GM21737 (cell line): ENCODE measurements around the gene HECTD1.
"Not testable (repeated sequence)": the region's sequence is repeated elsewhere in the genome, so short reads cannot be mapped to it uniquely, and the experiment has no call there.

ENCODE experiments used
- ATAC-seq: cut with Tn5 transposase; IDR thresholded peaks from one replicate; pipeline ENCODE4 v1.9.1; 2021; ENCODE audit warnings: mild to moderate bottlenecking, moderate library complexity; ENCODE audit not compliant: unreplicated experiment

The HECTD1 gene

DNA sequence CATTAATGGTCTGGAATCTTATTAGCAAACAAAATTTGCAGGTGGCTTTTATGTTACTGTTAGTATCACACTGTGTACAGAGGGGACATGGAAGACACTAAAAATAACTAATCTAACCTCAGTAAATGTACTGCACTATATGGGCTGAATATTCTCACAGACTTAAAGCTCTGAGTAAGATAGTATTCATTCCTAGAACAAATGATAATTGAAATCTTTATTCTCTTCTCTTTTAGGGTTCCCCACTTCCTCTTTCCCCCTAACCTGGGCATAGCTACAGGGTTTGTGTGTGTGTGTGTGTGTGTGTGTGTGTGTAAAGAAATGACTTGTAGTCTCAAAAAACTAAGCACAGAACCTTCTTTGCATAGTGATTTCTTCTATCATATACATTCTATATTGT lies 21.4 kb upstream of the HECTD1 start:
- no peak for ATAC-seq

DNA sequence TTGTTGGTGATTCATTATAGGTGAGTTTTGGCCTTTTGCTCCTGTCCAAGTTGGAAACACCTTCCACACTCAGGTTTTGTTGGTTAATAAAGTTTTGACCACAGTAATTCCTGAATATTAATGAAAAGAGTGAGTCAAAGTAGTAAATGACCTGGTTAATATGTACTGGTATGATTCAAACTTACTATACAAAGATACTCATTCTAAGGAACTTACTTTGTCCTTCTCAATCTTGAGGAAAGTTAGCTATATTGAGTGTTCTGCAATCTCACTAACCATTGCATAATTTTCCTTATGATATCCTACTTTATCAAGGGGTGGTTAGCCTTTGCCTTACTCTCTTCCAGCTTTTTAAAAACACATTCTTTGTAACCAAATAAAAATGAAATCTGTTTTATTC lies 20.9 kb upstream of the HECTD1 start:
- ATAC-seq: no peak

DNA sequence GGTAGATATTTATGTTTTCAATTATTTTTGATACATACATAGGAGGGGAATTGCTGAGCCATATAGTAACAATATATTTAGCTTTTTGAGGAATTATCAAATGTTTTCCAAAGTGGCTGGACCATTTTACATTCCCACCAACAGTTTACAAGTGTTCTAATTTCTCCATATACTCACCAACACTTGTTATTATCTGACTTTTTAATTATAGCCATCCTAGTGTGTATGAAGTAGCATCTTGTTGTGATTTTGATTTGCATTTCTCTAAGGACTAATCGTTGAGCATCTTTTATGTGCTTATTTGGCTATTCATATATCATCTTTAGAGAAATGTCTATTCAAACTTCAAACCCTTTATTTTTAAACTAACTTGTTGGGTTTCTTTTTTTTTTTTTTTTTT lies 17.2 kb upstream of the HECTD1 start:
- no peak for ATAC-seq

DNA sequence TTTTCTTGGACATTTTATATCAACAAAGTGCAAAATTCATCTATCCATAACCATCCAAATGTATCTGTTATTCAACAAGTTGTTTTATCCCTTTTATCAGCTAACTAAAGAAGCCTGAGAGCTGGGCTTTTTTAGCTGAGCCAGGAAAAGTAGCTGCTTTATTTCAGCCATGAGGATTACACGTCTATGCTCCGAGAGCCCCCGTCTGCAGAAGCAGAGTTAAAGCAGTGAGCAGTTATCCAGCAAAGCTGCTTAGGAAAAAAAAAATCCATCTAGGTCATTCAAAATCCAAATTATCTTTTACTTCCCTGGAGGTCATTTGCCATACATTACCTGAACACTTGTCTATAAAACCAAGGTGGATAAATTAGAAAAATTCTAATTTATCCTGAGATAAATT lies 15.7 kb upstream of the HECTD1 start:
- ATAC-seq: no peak

DNA sequence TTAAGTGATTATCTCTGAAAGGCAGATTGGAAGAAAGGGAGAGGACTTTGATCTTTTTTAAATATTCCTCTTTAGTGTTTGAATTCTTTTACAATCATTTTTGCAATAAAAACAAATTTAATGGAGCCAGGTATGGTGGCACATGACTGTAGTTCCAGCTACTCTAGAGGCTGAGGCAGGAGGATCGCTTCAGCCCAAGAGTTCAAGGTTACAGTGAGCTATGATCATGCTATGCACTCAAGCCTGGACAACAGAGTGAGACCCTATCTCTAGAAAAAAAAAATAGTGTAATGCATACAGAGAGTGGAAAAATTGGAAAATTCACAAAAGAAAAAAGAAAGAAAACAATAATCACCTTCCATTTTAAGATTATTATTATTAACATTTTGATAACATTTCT lies 15.2 kb upstream of the HECTD1 start:
- ATAC-seq: no peak

DNA sequence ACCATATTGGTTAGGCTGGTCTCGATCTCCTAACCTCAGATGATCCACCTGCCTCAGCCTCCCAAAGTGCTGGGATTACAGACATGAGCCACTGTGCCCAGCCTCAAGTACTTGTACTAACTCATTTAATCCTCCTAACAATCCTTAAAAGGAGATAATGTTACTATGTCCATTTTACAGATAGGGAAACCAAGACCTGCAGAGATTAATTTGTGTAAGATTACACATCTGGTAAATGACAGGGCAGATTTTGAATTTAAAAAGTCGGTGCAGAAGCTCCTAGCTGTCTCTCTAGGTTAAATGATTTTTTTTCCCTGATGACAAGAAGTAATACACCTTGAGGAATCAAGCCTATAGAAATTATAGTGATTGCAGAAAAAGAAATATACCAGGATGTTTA lies 13.7 kb upstream of the HECTD1 start:
- ATAC-seq: no peak

DNA sequence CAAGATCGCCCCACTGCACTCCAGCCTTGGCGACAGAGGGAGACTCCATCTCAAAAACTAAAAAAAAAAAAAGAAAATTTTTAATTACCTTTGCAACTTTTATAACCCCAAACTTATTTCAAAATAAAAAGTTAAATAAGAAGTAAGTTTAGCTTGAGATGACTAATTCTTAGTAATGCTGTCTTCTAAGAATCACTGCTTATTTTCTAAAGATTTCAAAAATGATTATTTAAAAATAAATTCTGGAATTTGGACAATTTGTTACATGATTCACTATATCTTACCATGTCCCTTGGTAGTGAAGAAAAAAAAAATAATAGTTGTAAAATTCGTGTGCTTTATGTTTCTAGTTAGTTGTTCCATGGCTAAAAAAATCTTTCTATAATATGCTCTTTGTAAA lies 11.6 kb upstream of the HECTD1 start:
- no peak for ATAC-seq

DNA sequence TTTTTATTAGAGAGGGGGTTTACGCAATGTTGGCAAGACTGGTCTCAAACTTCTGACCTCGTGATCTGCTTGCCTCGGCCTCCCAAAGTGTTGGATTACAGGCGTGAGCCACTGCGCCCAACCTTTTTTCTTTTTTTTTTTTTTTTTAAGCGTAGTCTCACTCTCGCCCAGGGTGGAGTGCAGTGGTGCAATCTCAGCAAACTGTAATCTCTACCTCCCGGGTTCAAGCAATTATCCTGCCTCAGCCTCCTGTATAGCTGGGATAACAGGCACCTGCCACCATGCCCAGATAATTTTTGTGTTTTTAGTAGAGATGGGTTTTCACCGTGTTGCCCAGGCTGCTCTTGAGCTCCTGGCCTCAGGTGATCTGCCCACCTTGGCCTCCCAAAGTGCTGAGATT lies 8.8 kb upstream of the HECTD1 start:
- ATAC-seq: no peak

DNA sequence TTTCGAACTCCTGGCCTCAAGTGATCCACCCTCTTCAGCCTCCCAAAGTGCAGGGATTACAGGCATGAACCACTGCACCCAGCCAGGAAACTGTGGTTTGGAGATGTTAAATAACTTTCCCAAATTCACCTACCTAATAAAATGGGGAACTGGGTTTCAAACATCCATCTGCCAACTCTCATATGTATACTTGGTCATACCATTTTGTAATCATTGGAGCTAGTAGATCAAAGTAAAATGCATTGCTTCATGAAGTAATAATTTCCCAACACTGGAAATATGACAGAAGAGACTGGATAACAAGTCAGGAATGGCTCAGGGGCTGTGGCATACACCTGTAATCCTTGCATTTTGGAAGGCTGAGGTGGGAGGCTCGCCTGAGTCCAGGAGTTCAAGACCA lies 5.3 kb upstream of the HECTD1 start:
- no peak for ATAC-seq

DNA sequence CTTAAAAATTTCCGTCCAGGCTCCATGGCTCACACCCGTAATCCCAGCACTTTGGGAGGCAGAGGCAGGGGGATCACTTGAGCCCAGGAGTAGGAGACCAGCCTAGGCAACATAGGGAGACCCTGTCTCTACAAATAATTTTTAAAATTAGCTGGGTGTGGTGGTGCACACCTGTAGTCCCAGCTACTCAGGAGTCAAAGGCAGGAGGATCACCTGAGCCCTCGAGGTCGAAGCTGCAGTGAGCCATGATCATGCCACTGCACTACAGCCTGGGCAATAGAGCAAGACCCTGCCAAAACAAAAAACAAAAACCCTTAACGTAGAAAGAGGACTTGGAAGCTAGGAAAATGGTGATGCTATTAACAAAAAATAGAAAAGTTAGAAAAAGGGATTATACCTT lies 2.0 kb upstream of the HECTD1 start:
- ATAC-seq: no peak

DNA sequence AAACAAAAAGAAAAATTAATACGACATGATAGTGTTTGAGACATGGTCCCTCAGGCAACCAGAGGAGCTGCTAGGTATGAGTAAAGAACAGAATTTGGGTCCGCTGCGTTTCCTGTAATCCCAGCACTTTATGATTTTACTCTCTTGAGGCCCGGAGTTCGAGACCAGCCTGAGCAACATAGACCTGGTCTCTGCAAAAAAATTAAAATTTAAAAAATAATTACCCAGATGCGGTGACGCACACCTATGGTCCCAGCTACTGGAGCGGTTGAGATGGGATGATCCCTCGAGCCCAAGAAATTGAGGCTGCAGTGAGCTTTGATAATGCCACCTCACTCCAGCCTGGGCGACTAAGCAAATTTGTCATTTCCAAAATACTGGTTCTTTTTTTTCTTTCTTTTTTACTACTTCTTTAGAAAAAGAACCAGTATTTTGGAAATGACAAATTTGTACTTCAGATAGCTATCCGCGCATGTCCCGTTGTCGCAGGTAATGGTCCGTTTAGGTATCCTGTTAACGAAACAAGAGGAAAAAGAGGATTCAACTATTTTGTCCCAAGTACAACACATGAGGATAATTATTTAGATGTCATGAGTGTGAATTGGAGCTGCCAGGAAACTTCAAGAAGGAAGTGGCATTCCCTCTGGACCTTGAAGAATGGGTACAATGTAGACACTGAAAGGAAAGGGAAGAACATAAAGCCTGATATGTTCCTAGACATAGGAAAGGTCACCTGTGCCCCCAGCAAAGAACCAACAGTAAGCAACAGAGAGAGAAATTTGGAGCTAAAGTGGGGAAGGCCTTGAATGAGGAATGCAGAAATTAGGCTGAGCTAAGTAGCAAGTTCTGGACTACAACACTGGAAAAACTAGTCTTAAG lies 1.2 kb upstream of the HECTD1 start:
- no peak for ATAC-seq

DNA sequence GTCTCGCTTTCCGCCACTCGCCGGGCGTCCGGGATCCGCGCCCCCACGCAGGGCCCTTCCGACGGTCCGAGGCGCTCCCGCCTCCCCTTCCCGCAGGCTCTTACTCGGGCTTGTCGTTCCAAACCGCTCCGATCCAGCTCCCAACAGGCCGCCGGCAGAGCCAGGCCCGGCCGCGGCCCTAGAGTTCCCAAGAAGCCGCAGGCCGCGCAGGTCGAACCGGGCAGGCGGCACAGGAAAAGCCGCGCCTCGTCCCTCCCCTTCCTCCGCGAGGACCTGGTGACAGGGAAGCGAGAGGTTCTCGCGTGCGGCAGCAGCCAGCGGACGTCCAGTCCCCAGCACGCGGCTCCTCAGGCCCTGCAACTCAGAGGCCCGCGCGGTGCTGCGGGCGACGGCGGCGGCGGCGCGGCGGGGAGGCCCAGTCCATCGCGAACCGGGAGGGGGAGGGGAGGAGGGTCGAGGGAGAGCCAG lies 272 bp downstream of the HECTD1 start:
- peak; percentile 15 for ATAC-seq

DNA sequence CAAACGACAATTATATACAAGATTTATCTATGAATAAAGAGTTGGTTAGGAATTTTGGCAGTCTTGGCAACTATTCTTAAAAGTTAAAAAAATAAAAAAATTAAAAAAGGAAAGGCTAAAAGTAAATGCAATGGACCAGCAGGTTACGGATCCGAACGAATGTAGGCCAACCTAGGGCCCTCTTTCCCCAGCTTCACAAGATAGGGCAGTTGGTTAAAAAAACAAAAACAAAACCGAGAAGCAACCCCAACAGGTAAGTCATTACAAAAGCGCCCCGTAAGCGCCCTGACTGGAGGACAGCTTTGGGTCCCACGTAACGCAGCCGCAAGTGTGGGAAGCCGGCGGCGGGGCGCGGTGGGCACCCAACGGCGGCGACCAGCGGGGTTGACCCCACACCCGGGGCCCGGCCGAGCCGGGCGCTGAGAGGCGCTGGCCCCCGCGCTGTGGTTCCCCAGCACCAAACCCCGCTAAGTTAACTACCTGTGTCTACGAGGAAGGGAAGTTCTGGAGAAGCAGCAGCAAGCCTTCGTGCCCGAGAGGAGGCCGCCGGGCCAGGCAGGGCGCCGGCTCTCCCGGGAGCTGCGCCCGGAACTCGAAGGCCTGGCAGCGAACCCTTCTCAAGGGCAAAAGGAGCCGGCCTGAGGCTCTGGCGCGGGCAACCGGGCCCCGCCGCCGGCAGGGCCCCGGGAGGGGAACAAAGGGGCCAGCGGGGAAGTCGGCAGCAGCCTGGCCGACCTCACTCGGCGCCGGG lies 882 bp downstream of the HECTD1 start:
- peak; percentile 20 for ATAC-seq

DNA sequence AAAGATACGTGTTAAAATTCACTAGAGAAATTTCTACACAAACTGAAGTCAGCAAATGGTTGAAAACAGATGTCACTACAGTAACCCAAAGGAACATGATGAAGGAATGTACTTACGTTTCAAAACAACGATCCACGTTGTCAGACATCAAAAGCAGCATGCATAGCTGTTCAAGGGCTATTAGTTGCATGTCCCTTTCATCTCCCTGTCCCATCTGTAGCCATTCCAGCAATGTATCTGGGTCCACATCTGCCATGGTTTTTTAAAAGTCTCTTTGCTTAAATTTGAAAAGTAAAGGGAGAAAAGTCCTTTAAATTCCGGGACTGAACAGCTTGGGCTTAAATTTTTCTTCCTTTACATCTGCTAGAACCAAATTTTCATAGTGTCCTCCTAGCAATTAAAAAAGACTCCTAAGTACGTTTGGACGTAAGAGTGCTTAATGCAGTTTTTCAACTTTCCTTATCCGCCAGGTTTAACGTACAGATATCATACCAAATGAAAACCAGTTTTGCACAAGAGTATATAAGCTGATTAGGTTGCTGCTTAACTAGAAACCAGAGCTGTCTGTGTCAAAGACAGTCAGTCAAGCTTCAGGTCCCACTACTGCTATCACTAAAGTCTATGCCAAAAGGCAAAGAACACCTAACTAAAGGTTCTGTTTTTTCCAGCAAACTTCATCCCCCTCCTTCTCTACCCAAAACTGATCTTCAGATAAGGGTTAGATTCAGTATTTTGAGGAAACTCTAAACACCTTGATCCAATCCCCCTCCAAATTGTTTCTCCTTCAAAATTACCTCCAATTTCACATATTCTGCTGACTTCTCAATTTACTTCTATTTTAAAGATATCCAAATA lies 1.7 kb downstream of the HECTD1 start:
- ATAC-seq: no peak

DNA sequence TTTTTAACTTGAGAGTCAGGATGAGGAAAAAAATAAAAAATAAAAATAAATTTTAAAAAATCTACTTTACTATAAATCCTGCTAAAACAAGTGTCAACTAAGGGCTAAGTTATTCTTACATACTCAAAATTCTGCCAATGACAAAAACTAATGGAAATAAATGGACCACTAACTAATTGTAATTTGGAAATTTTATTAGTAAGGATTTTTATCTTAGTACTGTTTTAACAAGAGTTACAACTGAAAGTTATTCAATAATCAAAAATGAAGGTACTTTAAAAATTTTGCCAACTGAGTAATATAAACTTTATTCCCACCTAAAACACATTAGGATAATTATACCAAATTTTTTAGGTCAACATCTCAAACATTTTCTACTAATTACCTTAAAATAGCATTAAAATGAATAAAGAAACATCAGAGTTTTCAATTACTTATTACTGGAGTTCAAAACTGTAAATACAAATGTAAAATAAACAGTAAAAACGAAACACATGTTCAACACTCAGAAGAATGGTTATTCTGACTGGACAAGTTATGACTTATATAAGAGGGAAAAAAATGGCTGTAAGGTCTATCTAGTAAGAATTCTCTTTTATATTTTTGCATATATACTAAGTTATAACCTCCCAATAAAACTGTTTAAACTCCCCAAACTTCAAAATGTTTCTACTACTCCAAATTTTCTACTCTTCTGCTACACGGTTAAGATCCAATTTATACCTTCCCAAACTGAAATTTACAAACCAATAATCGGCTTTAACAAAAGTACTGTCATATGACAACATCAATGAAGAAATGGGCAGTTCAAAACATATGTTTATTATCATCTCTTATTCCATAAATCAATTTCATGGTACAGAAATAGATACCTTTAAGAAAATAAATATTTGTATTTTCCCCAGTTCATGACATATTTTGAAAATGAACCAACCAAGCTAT lies 2.7 kb downstream of the HECTD1 start:
- no peak for ATAC-seq

DNA sequence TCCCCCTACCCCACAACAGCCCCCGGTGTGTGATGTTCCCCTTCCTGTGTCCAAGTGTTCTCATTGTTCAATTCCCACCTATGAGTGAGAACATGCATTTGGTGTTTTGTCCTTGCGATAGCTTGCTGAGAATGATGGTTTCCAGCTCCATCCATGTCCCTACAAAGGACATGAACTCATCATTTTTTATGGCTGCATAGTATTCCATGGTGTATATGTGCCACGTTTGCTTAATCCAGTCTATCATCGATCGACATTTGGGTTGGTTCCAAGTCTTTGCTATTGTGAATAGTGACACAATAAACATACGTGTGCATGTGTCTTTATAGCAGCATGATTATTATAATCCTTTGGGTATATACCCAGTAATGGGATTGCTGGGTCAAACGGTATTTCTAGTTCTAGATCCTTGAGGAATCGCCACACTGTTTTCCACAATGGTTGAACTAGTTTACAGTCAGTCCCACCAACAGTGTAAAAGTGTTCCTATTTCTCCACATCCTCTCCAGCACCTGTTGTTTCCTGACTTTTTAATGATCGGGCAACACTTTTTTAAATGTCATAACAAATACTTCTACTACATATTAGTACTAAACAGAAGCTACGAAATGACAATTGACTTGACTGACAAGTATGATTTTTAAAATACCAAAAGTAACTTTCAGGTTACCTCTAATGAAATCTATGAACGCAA lies 3.5 kb downstream of the HECTD1 start:
- not testable (repeated sequence) for ATAC-seq

DNA sequence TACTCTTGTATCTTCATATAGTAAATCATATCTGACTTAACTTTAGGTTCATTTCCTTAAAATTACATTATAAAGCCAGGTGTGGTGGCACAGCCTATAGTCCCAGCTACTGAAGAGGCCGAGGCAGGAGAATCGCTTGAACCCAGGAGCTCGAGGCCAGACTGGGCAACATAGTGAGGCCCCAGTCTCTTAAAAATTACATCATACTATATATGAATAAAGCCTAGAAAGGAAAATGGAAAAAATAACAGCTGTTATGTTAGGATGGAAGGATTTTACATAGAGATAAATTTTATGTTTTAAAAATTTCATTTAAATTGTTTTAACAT lies 4.2 kb downstream of the HECTD1 start:
- ATAC-seq: no peak

DNA sequence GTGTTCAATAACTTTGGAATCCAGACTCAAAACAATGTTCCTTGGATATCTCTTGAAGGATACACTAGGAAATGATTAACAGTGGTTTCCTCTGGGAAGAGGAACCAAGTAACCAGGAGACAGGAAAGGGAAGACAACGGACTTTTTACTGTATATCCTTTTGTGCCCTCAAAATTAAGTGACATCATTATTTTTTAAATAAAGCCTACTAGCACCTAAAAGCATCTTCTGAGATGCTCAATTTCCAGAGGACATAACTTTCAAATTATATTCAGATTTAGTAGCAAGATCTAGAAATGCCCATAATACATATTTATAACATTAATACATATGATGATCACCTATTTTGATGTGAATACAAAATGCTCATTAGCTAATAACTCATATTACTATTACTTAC lies 6.5 kb downstream of the HECTD1 start:
- no peak for ATAC-seq

DNA sequence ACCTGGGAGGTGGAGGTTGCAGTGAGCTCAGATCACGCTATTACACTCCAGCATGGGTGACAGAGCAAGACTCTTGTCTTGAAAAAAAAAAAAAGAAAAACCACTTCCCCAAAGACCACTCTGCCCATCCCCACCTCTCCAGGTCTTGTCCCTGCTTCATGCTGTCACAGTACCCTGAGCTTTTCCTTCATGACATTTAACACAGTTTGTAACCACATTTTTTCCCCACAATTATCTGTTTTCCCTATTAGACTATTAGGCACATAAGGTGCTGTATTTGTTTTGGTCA lies 6.9 kb downstream of the HECTD1 start:
- no peak for ATAC-seq

DNA sequence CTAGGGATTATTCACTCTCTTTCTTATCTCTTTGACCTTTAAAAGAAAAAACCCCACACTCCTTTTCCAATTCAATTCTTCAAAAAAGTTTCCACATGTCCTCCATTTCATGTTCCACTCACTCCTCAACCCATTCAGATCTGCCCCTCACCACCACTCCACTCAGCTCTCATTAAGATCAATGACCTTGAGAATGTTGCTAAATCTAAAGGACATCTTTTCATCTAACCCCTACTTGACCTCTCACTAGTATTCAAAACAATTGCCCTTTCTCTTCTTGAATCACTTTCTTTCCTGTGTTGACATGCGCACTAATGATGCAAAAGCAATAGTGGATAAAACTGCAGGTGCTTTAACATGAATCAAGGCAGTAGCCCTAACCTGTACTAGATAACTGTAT lies 9.9 kb downstream of the HECTD1 start:
- ATAC-seq: no peak
